Fibroblast of lung (primary cell): ENCODE measurements around the gene RIPOR2. TPM values are rescaled to one million over a fixed set of nuclear protein-coding genes. Genes with fewer than 3 reads are reported as not detected.

Experiments
- DNase-seq, 2 donors: peaks; one replicate each; pipeline versions ENCODE4 v3.0.0 to v3.0.0-alpha.2; 2010; ENCODE audit warnings: low read depth in 2 of 2
- H2AFZ ChIP-seq: 2 replicates; pipeline ENCODE4 v1.5.1; 2012; ENCODE audit warnings: low read length, control low read depth, inconsistent platforms
- H3K27ac ChIP-seq: 2 replicates; pipeline ENCODE4 v1.5.1; 2011; ENCODE audit warnings: low read length, control low read depth; ENCODE audit not compliant: insufficient read depth
- H3K27me3 ChIP-seq: 2 replicates; pipeline ENCODE4 v1.5.1; 2011; ENCODE audit warnings: mild to moderate bottlenecking, low read length; ENCODE audit not compliant: control insufficient read depth, insufficient read depth
- H3K36me3 ChIP-seq: 2 replicates; pipeline ENCODE4 v1.5.1; 2011; ENCODE audit warnings: low read length; ENCODE audit not compliant: control insufficient read depth, insufficient read depth
- H3K4me1 ChIP-seq: 2 replicates; pipeline ENCODE4 v1.5.1; 2011; ENCODE audit warnings: low read length; ENCODE audit not compliant: control insufficient read depth, insufficient read depth; ENCODE audit errors: extremely low read depth
- H3K4me2 ChIP-seq: 2 replicates; pipeline ENCODE4 v1.5.1; 2011; ENCODE audit warnings: low read length, control low read depth; ENCODE audit not compliant: insufficient read depth; ENCODE audit errors: extremely low read depth
- H3K4me3 ChIP-seq, 4 experiments: fragments of 200-600 bp in 1 of 4; sonication (generic) in 1 of 4; replicated peaks in 1 of 4; 2 replicates each; pipeline ENCODE4 v1.5.1; 2011 to 2016; ENCODE audit warnings: low read length in 4 of 4, low read depth in 3 of 4, mild to moderate bottlenecking in 3 of 4, control low read depth in 2 of 4, inconsistent platforms in 1 of 4, mixed read lengths in 1 of 4; ENCODE audit not compliant: insufficient read depth in 1 of 4; ENCODE audit errors: control extremely low read depth in 1 of 4
- H3K79me2 ChIP-seq: 2 replicates; pipeline ENCODE4 v1.5.1; 2012; ENCODE audit warnings: mild to moderate bottlenecking, low read length, inconsistent platforms; ENCODE audit not compliant: control insufficient read depth, insufficient read depth
- H3K9ac ChIP-seq: 2 replicates; pipeline ENCODE4 v1.5.1; 2011; ENCODE audit warnings: mild to moderate bottlenecking, low read length, control low read depth; ENCODE audit not compliant: insufficient read depth
- H3K9me3 ChIP-seq: 2 replicates; pipeline ENCODE4 v1.5.1; 2012; ENCODE audit warnings: low read depth, low read length; ENCODE audit not compliant: control insufficient read depth, insufficient read depth
- H4K20me1 ChIP-seq: 2 replicates; pipeline ENCODE4 v1.5.1; 2011; ENCODE audit warnings: low read length; ENCODE audit not compliant: control insufficient read depth, insufficient read depth; ENCODE audit errors: extremely low read depth
- CTCF ChIP-seq, 2 donors: IDR thresholded peaks in 1 of 2; conservative IDR thresholded peaks in 1 of 2; 1 replicate in 1 of 2; 2 replicates in 1 of 2; pipeline ENCODE4 v1.5.1; 2011 to 2012; ENCODE audit warnings: low read length in 2 of 2, control low read depth in 1 of 2, inconsistent platforms in 1 of 2, low read depth in 1 of 2, mild to moderate bottlenecking in 1 of 2
- EZH2 ChIP-seq: IDR thresholded peaks from 2 replicates; pipeline ENCODE4 v1.5.1; 2012; ENCODE audit warnings: low read length, control low read depth, mild to moderate bottlenecking; ENCODE audit errors: missing control alignments
- polyA plus RNA-seq, 2 donors: library from polyadenylated mRNA; depleted of rRNA in 1 of 2; stranded (reverse) in 1 of 2; unstranded in 1 of 2; fragments of >200 nt; gene quantifications; 2 replicates each; pipeline ENCODE4 v1.2.1, GENCODE V29; 2011 to 2012; ENCODE audit warnings: missing spikeins in 1 of 2
- total RNA-seq: library from RNA; depleted of rRNA; stranded (reverse); fragments of >200 nt; gene quantifications from 2 replicates; pipeline ENCODE4 v1.2.1, GENCODE V29; 2014

RIPOR2 gene
- total and polyA plus RNA-seq, 2 donors (not counting 1 experiment from before 2014, with no cell fraction given): 3.5 to 3.6 TPM

DNA sequence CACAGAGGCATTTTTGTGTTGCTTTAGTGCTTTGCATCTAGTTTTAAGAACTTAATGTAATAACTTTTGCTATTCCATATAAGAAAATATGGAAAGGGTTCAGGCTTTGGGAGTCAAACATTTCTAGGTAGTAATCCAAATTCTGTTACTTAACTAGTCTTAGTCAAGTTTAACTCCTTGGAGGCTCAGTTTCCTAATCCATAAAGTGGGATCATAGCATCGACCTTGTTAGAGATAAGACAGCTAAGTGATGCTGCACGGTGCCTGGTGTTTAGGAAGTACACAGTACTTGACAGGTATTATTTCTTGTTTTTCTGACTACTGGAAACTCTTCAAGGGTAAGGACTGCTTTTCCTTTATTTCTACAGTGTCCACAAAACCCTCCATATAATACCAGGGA, 112.6 kb downstream of the RIPOR2 start:
- no peaks in the 10 kb centered on the region for H3K4me1 ChIP-seq
- H3K79me2 ChIP-seq: no peaks in the 10 kb centered on the region
- DNase-seq: no peak
- no peak overlapping the region for H3K9ac ChIP-seq
- no peaks in the 10 kb centered on the region for H3K9me3 ChIP-seq
- H2AFZ ChIP-seq: no peak overlapping the region
- no peak overlapping the region for H3K27ac ChIP-seq
- no peaks in the 10 kb centered on the region for H3K27me3 ChIP-seq
- H3K4me3 ChIP-seq: no peak overlapping the region
- H3K36me3 ChIP-seq: no peaks in the 10 kb centered on the region
- H4K20me1 ChIP-seq: no peaks in the 10 kb centered on the region
- TF ChIP-seq CTCF (conservative IDR thresholded peaks at IDR 0.05 in 1 of 2, IDR thresholded peaks at IDR 0.05 in 1 of 2; ENCODE audit: low read depth in 1 of 2, low read length in 2 of 2) (no peak), EZH2 (no peak)
- H3K4me2 ChIP-seq: no peak overlapping the region

- H2AFZ ChIP-seq: no peak overlapping the region
- no peaks in the 10 kb centered on the region for H3K36me3 ChIP-seq
- no peaks in the 10 kb centered on the region for H3K9me3 ChIP-seq
- H4K20me1 ChIP-seq: no peaks in the 10 kb centered on the region
- no peak overlapping the region for H3K9ac ChIP-seq
- TF ChIP-seq CTCF (conservative IDR thresholded peaks at IDR 0.05 in 1 of 2, IDR thresholded peaks at IDR 0.05 in 1 of 2; ENCODE audit: low read depth in 1 of 2, low read length in 2 of 2) (no peak), EZH2 (no peak)
- no peaks in the 10 kb centered on the region for H3K79me2 ChIP-seq
- H3K4me2 ChIP-seq: no peak overlapping the region
- no peak overlapping the region for H3K4me3 ChIP-seq
- DNase-seq: peak; percentile 33 to 50
- no peak overlapping the region for H3K27ac ChIP-seq
- no peaks in the 10 kb centered on the region for H3K27me3 ChIP-seq
- no peaks in the 10 kb centered on the region for H3K4me1 ChIP-seq
Measured at GRCh38 chr6:24822696-24823095, 113.1 kb downstream of the RIPOR2 start.

DNA sequence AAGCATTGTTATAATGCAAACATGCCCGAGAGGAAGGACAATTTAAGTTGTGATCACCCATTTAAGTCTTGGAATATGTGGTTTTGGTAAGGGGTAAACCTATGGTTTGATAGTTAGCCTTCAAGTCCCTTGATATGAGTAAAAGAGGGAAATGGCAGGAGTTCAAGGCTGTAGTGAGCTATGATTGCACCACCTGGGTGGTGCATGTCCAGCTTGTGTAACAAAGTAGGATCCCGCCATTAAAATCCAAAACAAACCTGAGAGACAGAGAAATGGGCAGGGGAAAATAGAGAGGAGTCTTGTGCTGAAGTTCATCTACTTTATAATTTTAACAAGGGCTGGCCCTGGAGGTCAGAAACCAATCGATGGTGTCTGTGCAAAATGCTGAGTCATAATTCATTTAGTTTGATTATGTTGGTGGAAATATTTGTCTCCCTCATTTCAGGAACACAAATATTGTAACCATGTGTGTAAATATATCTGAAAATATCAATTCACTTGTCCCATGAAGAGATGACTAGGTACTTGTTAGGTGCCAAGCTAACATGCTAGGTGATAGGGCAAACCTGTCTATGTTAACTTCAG, 113.8 kb downstream of the RIPOR2 start:
- Histone ChIP-seq H4K20me1 (no peaks in the 10 kb centered on the region), H3K4me2 (no peak overlapping the region), H3K4me3 (no peak overlapping the region), H3K79me2 (no peaks in the 10 kb centered on the region), H3K36me3 (no peaks in the 10 kb centered on the region), H3K27me3 (no peaks in the 10 kb centered on the region), H3K4me1 (no peaks in the 10 kb centered on the region), H3K27ac (no peak overlapping the region), H3K9ac (no peak overlapping the region), H2AFZ (no peak overlapping the region), H3K9me3 (no peaks in the 10 kb centered on the region)
- TF ChIP-seq EZH2: no peak
- no peak for TF ChIP-seq CTCF (conservative IDR thresholded peaks at IDR 0.05 in 1 of 2, IDR thresholded peaks at IDR 0.05 in 1 of 2; ENCODE audit: low read depth in 1 of 2, low read length in 2 of 2)
- DNase-seq: no peak
